Measurements from ENCODE around the gene DDR2. TPM values are rescaled to one million over a fixed set of nuclear protein-coding genes. Genes with fewer than 3 reads are reported as not detected.

DDR2 gene
- total RNA-seq, 4 donors from 2014 or later, result 76.5 to 120 (median 103) TPM

GRCh38 chr1:162710780-162711465, 78.7 kb downstream of the DDR2 start:
- no peaks in the 10 kb centered on the region for H3K27me3 ChIP-seq

GRCh38 chr1:162712317-162713029, 80.2 kb downstream of the DDR2 start:
- peak overlapping the region in 1 of 4 donors; percentile 11 for H3K27ac ChIP-seq
- no peaks in the 10 kb centered on the region for H3K27me3 ChIP-seq
- TF ChIP-seq POLR2A (IDR thresholded peaks at IDR 0.05) (no peak), EP300 (IDR thresholded peaks at IDR 0.05) (no peak), CTCF (IDR thresholded peaks at IDR 0.05) (no peak)
- no peak overlapping the region for H3K4me3 ChIP-seq
- no peak for DNase-seq (ENCODE audit: low spot score in 2 of 2)
- WGBS, 2 donors, result 28 to 30% methylated on average over 2 of the region's 2 CpGs
- no peaks in the 10 kb centered on the region for H3K9me3 ChIP-seq
- H3K4me1 ChIP-seq, result peaks cover 0 to 34% (median 2%) of the 10 kb centered on the region in 4 donors
- no peaks in the 10 kb centered on the region for H3K36me3 ChIP-seq

More at GRCh38 chr1:162710780-162711465, 78.7 kb downstream of the DDR2 start:
- no peak for TF ChIP-seq CTCF (IDR thresholded peaks at IDR 0.05)
- TF ChIP-seq POLR2A (IDR thresholded peaks at IDR 0.05), result no peak
- no peak for TF ChIP-seq EP300 (IDR thresholded peaks at IDR 0.05)
- no peak for DNase-seq (ENCODE audit: low spot score in 2 of 2)
- Histone ChIP-seq H3K9me3 (no peaks in the 10 kb centered on the region), H3K4me1 (peaks cover 0 to 34% (median 2%) of the 10 kb centered on the region in 4 donors), H3K27ac (peak overlapping the region in 1 of 4 donors; percentile 67), H3K4me3 (no peak overlapping the region), H3K36me3 (peaks cover 0 to 3% (median 0%) of the 10 kb centered on the region in 3 donors)
- WGBS, 2 donors, result 52 to 55% methylated on average over 4 of the region's 4 CpGs

GRCh38 chr1:162716123-162716522, 83.9 kb downstream of the DDR2 start:
- Histone ChIP-seq H3K27ac (no peak overlapping the region), H3K9me3 (no peaks in the 10 kb centered on the region), H3K36me3 (no peaks in the 10 kb centered on the region), H3K27me3 (no peaks in the 10 kb centered on the region), H3K4me1 (peaks cover 0 to 12% (median 0%) of the 10 kb centered on the region in 4 donors), H3K4me3 (no peak overlapping the region)
- DNase-seq (ENCODE audit: low spot score in 2 of 2), result no peak
- TF ChIP-seq EP300 (IDR thresholded peaks at IDR 0.05) (no peak), POLR2A (IDR thresholded peaks at IDR 0.05) (no peak), CTCF (IDR thresholded peaks at IDR 0.05) (no peak)
- 68 to 71% methylated on average over 4 of the region's 4 CpGs for WGBS, 2 donors

GRCh38 chr1:162716552-162716951, 84.3 kb downstream of the DDR2 start:
- Histone ChIP-seq H3K4me1 (peaks cover 0 to 12% (median 0%) of the 10 kb centered on the region in 4 donors), H3K27ac (no peak overlapping the region), H3K36me3 (no peaks in the 10 kb centered on the region), H3K9me3 (no peaks in the 10 kb centered on the region), H3K4me3 (no peak overlapping the region), H3K27me3 (no peaks in the 10 kb centered on the region)
- TF ChIP-seq POLR2A (IDR thresholded peaks at IDR 0.05) (no peak), EP300 (IDR thresholded peaks at IDR 0.05) (no peak), CTCF (IDR thresholded peaks at IDR 0.05) (no peak)
- WGBS, 2 donors, result 41 to 45% methylated on average over 1 of the region's 1 CpG
- DNase-seq (ENCODE audit: low spot score in 2 of 2), result no peak
